HG02973 (cell line): ENCODE data around the gene OR10J5.
A peak's percentile ranks its signal among the peaks of the same experiment; 100 is the strongest.
"Not testable (repeated sequence)": the region's sequence is repeated elsewhere in the genome, so short reads cannot be mapped to it uniquely, and the experiment has no call there.

Experiments used
- ATAC-seq: cut with Tn5 transposase; IDR thresholded peaks from one replicate; pipeline ENCODE4 v1.9.1; 2021; ENCODE audit warnings: moderate library complexity; ENCODE audit not compliant: unreplicated experiment

The OR10J5 gene

GRCh38 chr1:159535907-159536306, at the start of gene OR10J5:
TSS of gene OR10J5 (minus strand) at chr1:159536007. CDS start at chr1:159536007, 0 bp downstream.
- ATAC-seq = no peak

GRCh38 chr1:159584536-159584935, 48.7 kb upstream of the OR10J5 start:
- no peak for ATAC-seq

GRCh38 chr1:159581422-159581821, 45.6 kb upstream of the OR10J5 start:
- no peak for ATAC-seq

- peak; percentile 51 for ATAC-seq
Measured at GRCh38 chr1:159580340-159580739, 44.5 kb upstream of the OR10J5 start.

- no peak for ATAC-seq
Measured at GRCh38 chr1:159577446-159577845, 41.6 kb upstream of the OR10J5 start.

- ATAC-seq = no peak
Measured at GRCh38 chr1:159562680-159563079, 26.9 kb upstream of the OR10J5 start.

GRCh38 chr1:159561497-159561896, 25.7 kb upstream of the OR10J5 start:
- no peak for ATAC-seq

- no peak for ATAC-seq
Measured at GRCh38 chr1:159560599-159560998, 24.8 kb upstream of the OR10J5 start.

- no peak for ATAC-seq
Measured at GRCh38 chr1:159556931-159557369, 21.1 kb upstream of the OR10J5 start.

- no peak for ATAC-seq
Measured at GRCh38 chr1:159554696-159555095, 18.9 kb upstream of the OR10J5 start.

GRCh38 chr1:159554261-159554660, 18.5 kb upstream of the OR10J5 start:
- ATAC-seq = no peak

GRCh38 chr1:159548126-159548525, 12.3 kb upstream of the OR10J5 start:
- ATAC-seq = no peak

GRCh38 chr1:159532922-159533321, 2.9 kb downstream of the OR10J5 start:
- no peak for ATAC-seq

GRCh38 chr1:159524792-159525191, 11.0 kb downstream of the OR10J5 start:
- not testable (repeated sequence) for ATAC-seq

GRCh38 chr1:159510229-159510541, 25.6 kb downstream of the OR10J5 start:
- no peak for ATAC-seq

- no peak for ATAC-seq
Measured at GRCh38 chr1:159509440-159510228, 26.2 kb downstream of the OR10J5 start.

GRCh38 chr1:159508951-159509350, 26.9 kb downstream of the OR10J5 start:
- ATAC-seq = no peak

- no peak for ATAC-seq
Measured at GRCh38 chr1:159505676-159506075, 30.1 kb downstream of the OR10J5 start.

GRCh38 chr1:159501082-159501481, 34.7 kb downstream of the OR10J5 start:
- no peak for ATAC-seq

GRCh38 chr1:159494513-159495210, 41.1 kb downstream of the OR10J5 start:
- ATAC-seq = not testable (repeated sequence)

GRCh38 chr1:159493354-159493753, 42.5 kb downstream of the OR10J5 start:
- ATAC-seq = no peak

GRCh38 chr1:159492575-159493323, 43.1 kb downstream of the OR10J5 start:
- ATAC-seq = no peak
